Panc1 (cell line): Measurements from ENCODE around the gene GTF2F1. TPM values are rescaled to one million over a fixed set of nuclear protein-coding genes. Genes with fewer than 3 reads are reported as not detected.

Source experiments
- ATAC-seq: fragments of 200-7000 bp; cut with Tn5 transposase; 2 replicates; pipeline ENCODE4 v1.9.1; 2020; ENCODE audit warnings: mild to moderate bottlenecking, moderate library complexity
- BruUV-seq: library from RNA; stranded (reverse); fragments of 400-500 nt; replicated peaks from 2 replicates; lab custom pipeline; 2021; lab: Mats Ljungman, UMichigan
- CTCF ChIA-PET: fragments of 300-600 bp; sonication (Branson Sonifier 250); formaldehyde crosslinking; loops from one replicate; lab custom pipeline; 2022; ENCODE audit warnings: antibody characterized with exemption; lab: Charles Lee
- POLR2A ChIA-PET: fragments of 300-600 bp; sonication (Branson Sonifier 250); formaldehyde crosslinking; loops from one replicate; lab custom pipeline; 2022; ENCODE audit warnings: antibody characterized with exemption; lab: Charles Lee
- DNase-seq: peaks from one replicate; pipeline ENCODE4 v3.0.0-alpha.2; 2010; ENCODE audit warnings: low read depth, low spot score
- H3K27ac ChIP-seq: 2 replicates; pipeline ENCODE4 v1.5.1; 2011; ENCODE audit warnings: mild to moderate bottlenecking, low read length, inconsistent platforms
- H3K27me3 ChIP-seq: fragments of 200-500 bp; sonication (Bioruptor generic); 2 replicates; pipeline ENCODE4 v1.6.0; 2014; ENCODE audit warnings: low read length, inconsistent platforms; ENCODE audit not compliant: control insufficient read depth, insufficient read depth
- H3K36me3 ChIP-seq: fragments of 200-500 bp; sonication (Bioruptor generic); 2 replicates; pipeline ENCODE4 v1.5.1; 2014; ENCODE audit warnings: inconsistent platforms, mild to moderate bottlenecking, low read length, moderate library complexity; ENCODE audit not compliant: control insufficient read depth, insufficient read depth
- H3K4me1 ChIP-seq: 2 replicates; pipeline ENCODE4 v1.5.1; 2011; ENCODE audit warnings: inconsistent platforms, mild to moderate bottlenecking, low read length, moderate library complexity; ENCODE audit not compliant: control insufficient read depth, insufficient read depth
- H3K4me3 ChIP-seq, 2 experiments: 2 replicates each; pipeline ENCODE4 v1.5.1; 2011 to 2012; ENCODE audit warnings: low read depth in 2 of 2, low read length in 2 of 2, mild to moderate bottlenecking in 2 of 2, inconsistent platforms in 1 of 2, moderate library complexity in 1 of 2
- H3K9me3 ChIP-seq: fragments of 200-500 bp; sonication (Bioruptor generic); 2 replicates; pipeline ENCODE4 v1.5.1; 2014; ENCODE audit warnings: low read depth, mild to moderate bottlenecking, inconsistent platforms, low read length, moderate library complexity; ENCODE audit not compliant: control insufficient read depth, insufficient read depth
- CTCF ChIP-seq: fragments of 450-650 bp; IDR thresholded peaks from 2 replicates; pipeline ENCODE4 v1.5.1; 2017; ENCODE audit warnings: mild to moderate bottlenecking
- POLR2AphosphoS5 ChIP-seq: IDR thresholded peaks from 2 replicates; pipeline ENCODE4 v1.6.1; 2012; ENCODE audit warnings: mild to moderate bottlenecking, low read depth, low read length, moderate library complexity
- SIN3A ChIP-seq: IDR thresholded peaks from 2 replicates; pipeline ENCODE4 v1.6.1; 2012; ENCODE audit warnings: low read depth, mild to moderate bottlenecking, low read length, moderate library complexity, borderline replicate concordance; ENCODE audit not compliant: insufficient read depth
- TCF7L2 ChIP-seq: IDR thresholded peaks from 2 replicates; pipeline ENCODE4 v1.6.1; 2011; ENCODE audit warnings: mild to moderate bottlenecking, low read depth, low read length, inconsistent platforms
- in situ Hi-C: cut with HindIII; loops from 2 replicates; pipeline ENCODE4 v1.10.0; 2016; ENCODE audit warnings: low sequenced_read_pairs, low pct_unique_long_range_greater_than_20kb
- intact Hi-C: fragments of 100-400 bp; cut with micrococcal nuclease; formaldehyde crosslinking; loops from one replicate; pipeline ENCODE4 v1.10.0; 2022; ENCODE audit not compliant: unreplicated experiment
- total RNA-seq: library from RNA; stranded (reverse); gene quantifications from one replicate; pipeline ENCODE4 v1.2.1, GENCODE V29; 2021; ENCODE audit not compliant: unreplicated experiment
- TF ChIP-seq, protein P1 (sequence below), 2 experiments: IDR thresholded peaks; 2 replicates each; pipeline ENCODE4 v1.6.1; 2011 to 2012; ENCODE audit warnings: low read depth in 2 of 2, control low read depth in 1 of 2, low read length in 1 of 2, mild to moderate bottlenecking in 1 of 2, moderate library complexity in 1 of 2; ENCODE audit not compliant: insufficient read depth in 1 of 2

The GTF2F1 gene
- total RNA-seq, 1 experiment from 2014 or later, result 61.1 TPM

GRCh38 chr19:6378041-6378440, 14.9 kb downstream of the GTF2F1 start:
- ChIA-PET POLR2A (no interaction called here), CTCF (no interaction called here)
- no TSS peak for BruUV-seq
- H3K4me3 ChIP-seq, result no peak overlapping the region
- TF ChIP-seq SIN3A (no peak), CTCF (no peak), TCF7L2 (no peak), POLR2AphosphoS5 (no peak)
- TF ChIP-seq, protein P1, sequence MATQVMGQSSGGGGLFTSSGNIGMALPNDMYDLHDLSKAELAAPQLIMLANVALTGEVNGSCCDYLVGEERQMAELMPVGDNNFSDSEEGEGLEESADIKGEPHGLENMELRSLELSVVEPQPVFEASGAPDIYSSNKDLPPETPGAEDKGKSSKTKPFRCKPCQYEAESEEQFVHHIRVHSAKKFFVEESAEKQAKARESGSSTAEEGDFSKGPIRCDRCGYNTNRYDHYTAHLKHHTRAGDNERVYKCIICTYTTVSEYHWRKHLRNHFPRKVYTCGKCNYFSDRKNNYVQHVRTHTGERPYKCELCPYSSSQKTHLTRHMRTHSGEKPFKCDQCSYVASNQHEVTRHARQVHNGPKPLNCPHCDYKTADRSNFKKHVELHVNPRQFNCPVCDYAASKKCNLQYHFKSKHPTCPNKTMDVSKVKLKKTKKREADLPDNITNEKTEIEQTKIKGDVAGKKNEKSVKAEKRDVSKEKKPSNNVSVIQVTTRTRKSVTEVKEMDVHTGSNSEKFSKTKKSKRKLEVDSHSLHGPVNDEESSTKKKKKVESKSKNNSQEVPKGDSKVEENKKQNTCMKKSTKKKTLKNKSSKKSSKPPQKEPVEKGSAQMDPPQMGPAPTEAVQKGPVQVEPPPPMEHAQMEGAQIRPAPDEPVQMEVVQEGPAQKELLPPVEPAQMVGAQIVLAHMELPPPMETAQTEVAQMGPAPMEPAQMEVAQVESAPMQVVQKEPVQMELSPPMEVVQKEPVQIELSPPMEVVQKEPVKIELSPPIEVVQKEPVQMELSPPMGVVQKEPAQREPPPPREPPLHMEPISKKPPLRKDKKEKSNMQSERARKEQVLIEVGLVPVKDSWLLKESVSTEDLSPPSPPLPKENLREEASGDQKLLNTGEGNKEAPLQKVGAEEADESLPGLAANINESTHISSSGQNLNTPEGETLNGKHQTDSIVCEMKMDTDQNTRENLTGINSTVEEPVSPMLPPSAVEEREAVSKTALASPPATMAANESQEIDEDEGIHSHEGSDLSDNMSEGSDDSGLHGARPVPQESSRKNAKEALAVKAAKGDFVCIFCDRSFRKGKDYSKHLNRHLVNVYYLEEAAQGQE (IDR thresholded peaks at IDR 0.05; ENCODE audit: insufficient read depth in 1 of 2, low read depth in 2 of 2, low read length in 1 of 2), result no peak
- intact Hi-C loops, result no loop called here
- DNase-seq (no peak), ATAC-seq (no peak)
- H3K36me3 ChIP-seq, result no peaks in the 10 kb centered on the region
- no peak overlapping the region for H3K27ac ChIP-seq
- peaks cover 2% of the 10 kb centered on the region for H3K4me1 ChIP-seq
- no peaks in the 10 kb centered on the region for H3K27me3 ChIP-seq
- H3K9me3 ChIP-seq, result no peaks in the 10 kb centered on the region
- in situ Hi-C loops, result no loop called here

- Histone ChIP-seq H3K36me3 (no peaks in the 10 kb centered on the region), H3K4me1 (peaks cover 2% of the 10 kb centered on the region), H3K4me3 (no peak overlapping the region), H3K27me3 (no peaks in the 10 kb centered on the region), H3K27ac (no peak overlapping the region), H3K9me3 (no peaks in the 10 kb centered on the region)
- in situ Hi-C loops, result no loop called here
- BruUV-seq, result no TSS peak
- DNase-seq (no peak), ATAC-seq (no peak)
- intact Hi-C loops, result no loop called here
- TF ChIP-seq SIN3A (no peak), CTCF (no peak), TCF7L2 (no peak), POLR2AphosphoS5 (peak; percentile 46)
- TF ChIP-seq, protein P1 (IDR thresholded peaks at IDR 0.05; ENCODE audit: insufficient read depth in 1 of 2, low read depth in 2 of 2, low read length in 1 of 2), result no peak
- ChIA-PET CTCF (interaction anchor here (0.6 kb wide), 1 partner anchor 59 kb away, joined by 3 read pairs; no protein-coding TSS in a partner anchor), POLR2A (no interaction called here)
Observed at GRCh38 chr19:6376512-6377190, 16.3 kb downstream of the GTF2F1 start.
